OCI-LY7 (cell line): ENCODE data around the gene SLC2A4. TPM values are rescaled to one million over a fixed set of nuclear protein-coding genes. Genes with fewer than 3 reads are reported as not detected.

ENCODE experiments used
- BruUV-seq: library from RNA; stranded (reverse); fragments of 400-500 nt; replicated peaks from 2 replicates; lab custom pipeline; 2021; lab: Mats Ljungman, UMichigan
- CTCF ChIA-PET: fragments of 300-600 bp; sonication (Branson Sonifier 250); formaldehyde crosslinking; loops from one replicate; lab custom pipeline; 2022; ENCODE audit warnings: antibody characterized with exemption; ENCODE audit not compliant: unreplicated experiment; lab: Charles Lee
- POLR2A ChIA-PET: fragments of 300-600 bp; sonication (Branson Sonifier 250); formaldehyde crosslinking; loops from one replicate; lab custom pipeline; 2022; ENCODE audit warnings: antibody characterized with exemption; lab: Charles Lee
- DNase-seq: peaks from one replicate; pipeline ENCODE4 v3.0.0-alpha.2; 2015; ENCODE audit warnings: low spot score
- H2AFZ ChIP-seq: fragments of 200-600 bp; sonication (generic), shearing (Covaris generic); 2 replicates; pipeline ENCODE4 v1.6.1; 2014; ENCODE audit warnings: mild to moderate bottlenecking, antibody characterized with exemption, low read length, moderate library complexity
- H3K27ac ChIP-seq: fragments of 200-600 bp; sonication (generic); 2 replicates; pipeline ENCODE4 v1.5.1; 2014; ENCODE audit warnings: mixed run types, low read depth, mild to moderate bottlenecking, moderate library complexity, low read length, inconsistent platforms; ENCODE audit not compliant: poor library complexity, severe bottlenecking
- H3K36me3 ChIP-seq: fragments of 200-600 bp; sonication (generic); 2 replicates; pipeline ENCODE4 v1.6.1; 2014; ENCODE audit warnings: mild to moderate bottlenecking, antibody characterized with exemption, low read length, moderate library complexity, mixed read lengths; ENCODE audit not compliant: insufficient read depth
- H3K4me1 ChIP-seq: fragments of 200-600 bp; sonication (generic); 2 replicates; pipeline ENCODE4 v1.5.1; 2014; ENCODE audit warnings: mild to moderate bottlenecking, low read length; ENCODE audit not compliant: insufficient read depth, poor library complexity, severe bottlenecking
- H3K4me2 ChIP-seq: fragments of 200-600 bp; sonication (generic); 2 replicates; pipeline ENCODE4 v1.6.1; 2014; ENCODE audit warnings: mild to moderate bottlenecking, low read length
- H3K4me3 ChIP-seq: fragments of 200-600 bp; sonication (generic); 2 replicates; pipeline ENCODE4 v1.5.1; 2014; ENCODE audit warnings: mild to moderate bottlenecking, low read depth, low read length; ENCODE audit not compliant: poor library complexity, severe bottlenecking
- H3K79me2 ChIP-seq: fragments of 200-600 bp; sonication (generic); 2 replicates; pipeline ENCODE4 v1.6.1; 2016; ENCODE audit warnings: low read depth, mild to moderate bottlenecking, low read length, moderate library complexity, mixed read lengths; ENCODE audit not compliant: insufficient read depth
- H3K9me2 ChIP-seq: fragments of 200-600 bp; sonication (generic); 2 replicates; pipeline ENCODE4 v1.6.1; 2016; ENCODE audit warnings: mild to moderate bottlenecking, low read length, mixed read lengths; ENCODE audit not compliant: insufficient read depth
- H3K9me3 ChIP-seq: fragments of 200-600 bp; sonication (generic); 2 replicates; pipeline ENCODE4 v1.6.1; 2014; ENCODE audit warnings: mild to moderate bottlenecking, mixed run types, low read length, mixed read lengths
- H4K20me1 ChIP-seq: fragments of 200-600 bp; sonication (generic); 2 replicates; pipeline ENCODE4 v1.6.1; 2014; ENCODE audit warnings: mild to moderate bottlenecking, antibody characterized with exemption, low read length, moderate library complexity, mixed read lengths; ENCODE audit not compliant: insufficient read depth
- CTCF ChIP-seq: fragments of 200-600 bp; sonication (generic); conservative IDR thresholded peaks from 2 replicates; pipeline ENCODE4 v1.5.1; 2014; ENCODE audit warnings: mild to moderate bottlenecking, antibody characterized with exemption, low read length, moderate library complexity, mixed read lengths
- EZH2phosphoT487 ChIP-seq: fragments of 200-600 bp; sonication (generic); IDR thresholded peaks from 2 replicates; pipeline ENCODE4 v1.6.1; 2018; ENCODE audit warnings: low read depth, borderline replicate concordance, mild to moderate bottlenecking, mixed run types, antibody characterized with exemption, low read length, moderate library complexity, mixed read lengths
- intact Hi-C: fragments of 100-400 bp; cut with micrococcal nuclease; formaldehyde crosslinking; loops from one replicate; pipeline ENCODE4 v1.10.0; 2022; ENCODE audit not compliant: unreplicated experiment
- total RNA-seq, 2 experiments: library from RNA; depleted of rRNA in 1 of 2; stranded (reverse); fragments of >200 nt in 1 of 2; shearing (Covaris generic) in 1 of 2; gene quantifications; 2 replicates each; pipeline ENCODE4 v1.2.3, GENCODE V29; 2014 to 2022

SLC2A4 gene
- total RNA-seq, 2 experiments from 2014 or later, result 0.61 to 0.63 TPM

GRCh38 chr17:7241090-7241733 lies 40.3 kb upstream of the SLC2A4 start:
- H3K27ac ChIP-seq, result peak overlapping the region; percentile 72
- H3K79me2 ChIP-seq, result peaks cover 31% of the 10 kb centered on the region
- intact Hi-C loops, result loop anchor here (5.0 kb wide), 1 partner anchor 331 kb away; no protein-coding TSS in a partner anchor
- H2AFZ ChIP-seq, result no peak overlapping the region
- H3K4me2 ChIP-seq, result peak overlapping the region; percentile 93
- no peak for DNase-seq
- H3K4me1 ChIP-seq, result peaks cover 43% of the 10 kb centered on the region
- H3K9me3 ChIP-seq, result no peaks in the 10 kb centered on the region
- H4K20me1 ChIP-seq, result 0 out of 2 replicates have a peak, but pooled peaks cover 8% of the 10 kb centered on the region
- ChIA-PET POLR2A (interaction anchor here (1.3 kb wide), 1 partner anchor 9 kb away, joined by 3 read pairs; no protein-coding TSS in a partner anchor), CTCF (no interaction called here)
- H3K4me3 ChIP-seq, result peak overlapping the region; percentile 86
- no peaks in the 10 kb centered on the region for H3K9me2 ChIP-seq
- TF ChIP-seq CTCF, result no peak
- no peak for TF ChIP-seq EZH2phosphoT487
- H3K36me3 ChIP-seq, result peaks cover 59% of the 10 kb centered on the region
- BruUV-seq, result no TSS peak

GRCh38 chr17:7241783-7242716 lies 39.5 kb upstream of the SLC2A4 start, which contains the start of gene GABARAP:
Gene GABARAP, minus strand, starts transcription at chr17:7242449. Its CDS starts 119 bp downstream, at chr17:7242330.
- BruUV-seq, result no TSS peak
- Histone ChIP-seq H3K36me3 (peaks cover 59% of the 10 kb centered on the region), H3K9me3 (no peaks in the 10 kb centered on the region), H3K4me1 (peaks cover 37% of the 10 kb centered on the region), H3K9me2 (no peaks in the 10 kb centered on the region), H4K20me1 (0 out of 2 replicates have a peak, but pooled peaks cover 5% of the 10 kb centered on the region), H3K27ac (peak within 1 kb of the TSS; percentile 72), H2AFZ (peak within 1 kb of the TSS; percentile 42; the same call in 1 of the 2 replicates), H3K4me2 (peak within 1 kb of the TSS; percentile 93), H3K4me3 (peak within 1 kb of the TSS; percentile 86), H3K79me2 (peaks cover 31% of the 10 kb centered on the region)
- ChIA-PET CTCF (interaction anchor here (0.6 kb wide), 1 partner anchor 242 kb away, joined by 4 read pairs; the partner anchor contains the start of gene POLR2A), POLR2A (interaction anchor here (0.7 to 1.3 kb wide), 4 partner anchors 9 to 23 kb away, joined by 3 to 7 read pairs (median 4); partner anchors contain the start of genes ACADVL and DLG4)
- intact Hi-C loops, result loop anchor here (5.0 kb wide), 1 partner anchor 330 kb away; no protein-coding TSS in a partner anchor
- TF ChIP-seq CTCF, result no peak
- TF ChIP-seq EZH2phosphoT487, result no peak
- peak; percentile 94 for DNase-seq
